SH-SY5Y (cell line): Measurements from ENCODE around the gene ATP10B.

Experiments used
- GATA2 ChIP-seq: IDR thresholded peaks from 2 replicates; pipeline ENCODE4 v1.6.1; 2011; ENCODE audit warnings: mild to moderate bottlenecking, low read depth, low read length
- GATA3 ChIP-seq: IDR thresholded peaks from 2 replicates; pipeline ENCODE4 v1.6.1; 2011; ENCODE audit warnings: low read depth, mild to moderate bottlenecking, low read length, moderate library complexity

GRCh38 chr5:160774666-160775315 is 77.2 kb downstream of the ATP10B start:
- TF ChIP-seq GATA2: no peak
- no peak for TF ChIP-seq GATA3
